SU-DHL-6 (cell line): ENCODE results near the gene CYB5R2.

ENCODE experiments used
- H2AFZ ChIP-seq: fragments of 200-600 bp; sonication (generic); 2 replicates; pipeline ENCODE4 v1.6.1; 2014; ENCODE audit warnings: low read depth, mild to moderate bottlenecking, moderate library complexity, mixed read lengths, antibody characterized with exemption, low read length; ENCODE audit not compliant: severe bottlenecking
- H3F3A ChIP-seq: fragments of 200-600 bp; shearing (Covaris generic); 2 replicates; pipeline ENCODE4 v1.6.0; 2016; ENCODE audit warnings: antibody characterized with exemption, mild to moderate bottlenecking; ENCODE audit not compliant: insufficient read depth
- H3K27ac ChIP-seq: fragments of 200-600 bp; sonication (generic); 2 replicates; pipeline ENCODE4 v1.5.1; 2016; ENCODE audit warnings: low read depth, mild to moderate bottlenecking, low read length, moderate library complexity, mixed read lengths
- H3K27me3 ChIP-seq: fragments of 200-600 bp; sonication (generic), shearing (Covaris generic); 2 replicates; pipeline ENCODE4 v1.6.0; 2014; ENCODE audit warnings: mild to moderate bottlenecking, low read length
- H3K36me3 ChIP-seq: fragments of 200-600 bp; sonication (generic); 2 replicates; pipeline ENCODE4 v1.6.1; 2014; ENCODE audit warnings: mild to moderate bottlenecking, low read length, mixed read lengths
- H3K4me2 ChIP-seq: fragments of 300-600, 200-600 bp; shearing (Covaris generic), sonication (generic); 2 replicates; pipeline ENCODE4 v1.6.0; 2014; ENCODE audit warnings: low read length, low read depth, mild to moderate bottlenecking; ENCODE audit not compliant: poor library complexity, severe bottlenecking
- H3K4me3 ChIP-seq: fragments of 200-600 bp; sonication (generic); 2 replicates; pipeline ENCODE4 v1.5.1; 2014; ENCODE audit warnings: antibody characterized with exemption, low read length, mild to moderate bottlenecking, mixed read lengths; ENCODE audit not compliant: insufficient read depth, poor library complexity, severe bottlenecking
- H3K79me2 ChIP-seq: fragments of 200-600 bp; sonication (generic); 2 replicates; pipeline ENCODE4 v1.6.1; 2014; ENCODE audit warnings: mild to moderate bottlenecking, low read length, moderate library complexity; ENCODE audit not compliant: insufficient read depth
- H3K9ac ChIP-seq: fragments of 200-600 bp; sonication (generic); 2 replicates; pipeline ENCODE4 v1.7.0; 2014; ENCODE audit warnings: mild to moderate bottlenecking, low read length
- H3K9me2 ChIP-seq: fragments of 200-600 bp; sonication (generic); replicated peaks from 2 replicates; pipeline ENCODE4 v1.6.1; 2014; ENCODE audit warnings: low read length; ENCODE audit not compliant: insufficient read depth
- H3K9me3 ChIP-seq: fragments of 200-600 bp; sonication (generic); 2 replicates; pipeline ENCODE4 v1.6.1; 2014; ENCODE audit warnings: low read length, mixed read lengths; ENCODE audit not compliant: insufficient read depth
- H4K20me1 ChIP-seq: fragments of 200-600 bp; sonication (generic); 2 replicates; pipeline ENCODE4 v1.6.1; 2014; ENCODE audit warnings: low read depth, mild to moderate bottlenecking, antibody characterized with exemption, low read length, moderate library complexity, mixed read lengths
- CTCF ChIP-seq: fragments of 200-600 bp; sonication (generic); IDR thresholded peaks from one replicate; pipeline ENCODE4 v1.5.1; 2017; ENCODE audit warnings: antibody characterized with exemption, mild to moderate bottlenecking, low read length, moderate library complexity; ENCODE audit not compliant: insufficient read depth, poor library complexity, severe bottlenecking
- EZH2phosphoT487 ChIP-seq: fragments of 200-600 bp; sonication (generic), shearing (Covaris generic); conservative IDR thresholded peaks from 2 replicates; pipeline ENCODE4 v1.6.1; 2018; ENCODE audit warnings: mild to moderate bottlenecking, antibody characterized with exemption, low read length, moderate library complexity, mixed read lengths

Gene CYB5R2

GRCh38 chr11:7703740-7704139 is 30.4 kb upstream of the CYB5R2 start:
- no peak overlapping the region for H3K4me2 ChIP-seq
- H3K36me3 ChIP-seq: no peaks in the 10 kb centered on the region
- no peak overlapping the region for H2AFZ ChIP-seq
- no peak overlapping the region for H3K9ac ChIP-seq
- no peaks in the 10 kb centered on the region for H3K27me3 ChIP-seq
- no peak overlapping the region for H3K4me3 ChIP-seq
- no peaks in the 10 kb centered on the region for H3K79me2 ChIP-seq
- TF ChIP-seq CTCF: no peak
- no peak for TF ChIP-seq EZH2phosphoT487
- H3F3A ChIP-seq: no peaks in the 10 kb centered on the region
- no peaks in the 10 kb centered on the region for H4K20me1 ChIP-seq
- H3K9me3 ChIP-seq: no peaks in the 10 kb centered on the region
- no peak overlapping the region for H3K27ac ChIP-seq
- no peaks in the 10 kb centered on the region for H3K9me2 ChIP-seq

- H3K36me3 ChIP-seq: no peaks in the 10 kb centered on the region
- no peaks in the 10 kb centered on the region for H3K79me2 ChIP-seq
- no peak overlapping the region for H2AFZ ChIP-seq
- no peak for TF ChIP-seq CTCF
- no peak for TF ChIP-seq EZH2phosphoT487
- no peaks in the 10 kb centered on the region for H3K9me3 ChIP-seq
- H4K20me1 ChIP-seq: no peaks in the 10 kb centered on the region
- no peak overlapping the region for H3K9ac ChIP-seq
- no peaks in the 10 kb centered on the region for H3K27me3 ChIP-seq
- no peak overlapping the region for H3K4me3 ChIP-seq
- no peaks in the 10 kb centered on the region for H3K9me2 ChIP-seq
- H3K27ac ChIP-seq: no peak overlapping the region
- no peaks in the 10 kb centered on the region for H3F3A ChIP-seq
- no peak overlapping the region for H3K4me2 ChIP-seq
These were observed 23.1 kb upstream of the CYB5R2 start for GRCh38 chr11:7696424-7696823.

GRCh38 chr11:7694235-7694634 is 20.9 kb upstream of the CYB5R2 start:
- Histone ChIP-seq H3K9me2 (no peaks in the 10 kb centered on the region), H3K79me2 (no peaks in the 10 kb centered on the region), H2AFZ (peak overlapping the region; percentile 49), H3K27ac (no peak overlapping the region), H3K4me2 (peak overlapping the region; percentile 20), H3K9ac (no peak overlapping the region), H3K27me3 (no peaks in the 10 kb centered on the region), H3K36me3 (no peaks in the 10 kb centered on the region), H3K4me3 (no peak overlapping the region), H3F3A (no peaks in the 10 kb centered on the region), H4K20me1 (no peaks in the 10 kb centered on the region), H3K9me3 (no peaks in the 10 kb centered on the region)
- TF ChIP-seq CTCF (no peak), EZH2phosphoT487 (0 out of 2 replicates have a peak, but pooled peaks have one; percentile 30)
